Chondrocyte (in vitro differentiated cells): ENCODE measurements around the gene PPHLN1. TPM values are rescaled to one million over a fixed set of nuclear protein-coding genes. Genes with fewer than 3 reads are reported as not detected.

Experiments
- DNase-seq: peaks from one replicate; pipeline ENCODE4 v3.0.0; 2021; ENCODE audit warnings: mixed read lengths, low spot score
- H3K27ac Mint-ChIP-seq: one replicate; pipeline ENCODE4 v1.8.0; 2021; ENCODE audit warnings: mild to moderate bottlenecking, moderate library complexity, mixed read lengths; ENCODE audit not compliant: unreplicated experiment
- H3K27me3 Mint-ChIP-seq: 2 replicates; pipeline ENCODE4 v1.8.0; 2021; ENCODE audit warnings: low read depth, mixed read lengths
- H3K36me3 Mint-ChIP-seq: 2 replicates; pipeline ENCODE4 v1.8.0; 2021; ENCODE audit warnings: low read depth, mixed read lengths
- H3K4me1 Mint-ChIP-seq: 2 replicates; pipeline ENCODE4 v1.8.0; 2021; ENCODE audit warnings: low read depth, mild to moderate bottlenecking, mixed read lengths
- H3K4me3 Mint-ChIP-seq: one replicate; pipeline ENCODE4 v1.8.0; 2021; ENCODE audit warnings: mild to moderate bottlenecking, moderate library complexity, mixed read lengths; ENCODE audit not compliant: unreplicated experiment
- H3K9me3 Mint-ChIP-seq: 2 replicates; pipeline ENCODE4 v1.8.0; 2021; ENCODE audit warnings: low read depth, mixed read lengths
- total RNA-seq: library from RNA; stranded (reverse); gene quantifications from 3 replicates; pipeline ENCODE4 v1.2.1, GENCODE V29; 2021
- TF ChIP-seq, protein P1 (sequence below): fragments of 200-600 bp; sonication (generic); IDR thresholded peaks from 2 replicates; pipeline ENCODE4 v1.5.0; 2021; ENCODE audit warnings: antibody characterized with exemption, mild to moderate bottlenecking, moderate library complexity

Gene PPHLN1
- total RNA-seq, 1 donor from 2014 or later = 49.7 TPM

DNA sequence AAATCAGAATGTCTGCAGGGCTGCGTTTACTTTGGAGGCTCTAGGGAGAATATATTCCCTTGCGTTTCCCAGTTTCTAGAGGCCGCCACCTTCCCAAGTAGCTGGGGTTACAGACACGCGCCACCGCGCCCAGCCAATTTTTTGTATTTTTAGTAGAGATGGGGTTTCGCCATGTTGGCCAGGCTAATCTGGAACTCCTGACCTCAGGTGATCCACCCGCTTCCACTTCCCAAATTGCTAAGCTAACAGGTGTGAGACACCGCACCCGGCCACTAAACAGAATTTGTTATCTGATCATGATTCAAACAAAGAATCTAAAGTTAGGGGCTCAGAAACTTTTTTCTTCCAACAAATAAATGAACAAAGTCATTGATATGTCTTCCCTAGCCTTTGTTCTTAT lies 114.6 kb downstream of the PPHLN1 start:
- no peaks in the 10 kb centered on the region for H3K27me3 Mint-ChIP-seq
- peaks cover 10% of the 10 kb centered on the region for H3K36me3 Mint-ChIP-seq
- TF ChIP-seq, protein P1, sequence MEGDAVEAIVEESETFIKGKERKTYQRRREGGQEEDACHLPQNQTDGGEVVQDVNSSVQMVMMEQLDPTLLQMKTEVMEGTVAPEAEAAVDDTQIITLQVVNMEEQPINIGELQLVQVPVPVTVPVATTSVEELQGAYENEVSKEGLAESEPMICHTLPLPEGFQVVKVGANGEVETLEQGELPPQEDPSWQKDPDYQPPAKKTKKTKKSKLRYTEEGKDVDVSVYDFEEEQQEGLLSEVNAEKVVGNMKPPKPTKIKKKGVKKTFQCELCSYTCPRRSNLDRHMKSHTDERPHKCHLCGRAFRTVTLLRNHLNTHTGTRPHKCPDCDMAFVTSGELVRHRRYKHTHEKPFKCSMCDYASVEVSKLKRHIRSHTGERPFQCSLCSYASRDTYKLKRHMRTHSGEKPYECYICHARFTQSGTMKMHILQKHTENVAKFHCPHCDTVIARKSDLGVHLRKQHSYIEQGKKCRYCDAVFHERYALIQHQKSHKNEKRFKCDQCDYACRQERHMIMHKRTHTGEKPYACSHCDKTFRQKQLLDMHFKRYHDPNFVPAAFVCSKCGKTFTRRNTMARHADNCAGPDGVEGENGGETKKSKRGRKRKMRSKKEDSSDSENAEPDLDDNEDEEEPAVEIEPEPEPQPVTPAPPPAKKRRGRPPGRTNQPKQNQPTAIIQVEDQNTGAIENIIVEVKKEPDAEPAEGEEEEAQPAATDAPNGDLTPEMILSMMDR = no peak
- H3K27ac Mint-ChIP-seq = no peak overlapping the region
- no peak for DNase-seq
- H3K4me3 Mint-ChIP-seq = no peak overlapping the region
- H3K9me3 Mint-ChIP-seq = peaks cover 12% of the 10 kb centered on the region
- H3K4me1 Mint-ChIP-seq = no peaks in the 10 kb centered on the region

GRCh38 chr12:42442311-42442759 lies 116.4 kb downstream of the PPHLN1 start:
- H3K27ac Mint-ChIP-seq = no peak overlapping the region
- DNase-seq = no peak
- no peak overlapping the region for H3K4me3 Mint-ChIP-seq
- H3K36me3 Mint-ChIP-seq = peaks cover 8% of the 10 kb centered on the region
- H3K27me3 Mint-ChIP-seq = no peaks in the 10 kb centered on the region
- H3K4me1 Mint-ChIP-seq = peaks cover 13% of the 10 kb centered on the region
- TF ChIP-seq, protein P1 = no peak
- peaks cover 12% of the 10 kb centered on the region for H3K9me3 Mint-ChIP-seq

GRCh38 chr12:42442888-42443287 lies 116.9 kb downstream of the PPHLN1 start:
- H3K4me3 Mint-ChIP-seq = no peak overlapping the region
- peaks cover 8% of the 10 kb centered on the region for H3K36me3 Mint-ChIP-seq

GRCh38 chr12:42444192-42444943 lies 118.4 kb downstream of the PPHLN1 start:
- H3K9me3 Mint-ChIP-seq = peaks cover 12% of the 10 kb centered on the region
- H3K27ac Mint-ChIP-seq = no peak overlapping the region
- no peak for DNase-seq
- H3K4me3 Mint-ChIP-seq = no peak overlapping the region
- H3K36me3 Mint-ChIP-seq = peaks cover 8% of the 10 kb centered on the region
- H3K27me3 Mint-ChIP-seq = no peaks in the 10 kb centered on the region
- peaks cover 22% of the 10 kb centered on the region for H3K4me1 Mint-ChIP-seq
- TF ChIP-seq, protein P1 = no peak

More at GRCh38 chr12:42442888-42443287, 116.9 kb downstream of the PPHLN1 start:
- Mint-ChIP-seq H3K4me1 (peaks cover 18% of the 10 kb centered on the region), H3K27ac (no peak overlapping the region), H3K9me3 (peaks cover 12% of the 10 kb centered on the region), H3K27me3 (no peaks in the 10 kb centered on the region)
- no peak for DNase-seq
- TF ChIP-seq, protein P1 = no peak

GRCh38 chr12:42445891-42446290 lies 119.9 kb downstream of the PPHLN1 start:
- H3K27ac Mint-ChIP-seq = no peak overlapping the region
- H3K4me3 Mint-ChIP-seq = no peak overlapping the region
- peaks cover 12% of the 10 kb centered on the region for H3K9me3 Mint-ChIP-seq
- no peak for DNase-seq
- H3K36me3 Mint-ChIP-seq = peaks cover 8% of the 10 kb centered on the region
- no peaks in the 10 kb centered on the region for H3K27me3 Mint-ChIP-seq
- TF ChIP-seq, protein P1 = no peak
- peaks cover 36% of the 10 kb centered on the region for H3K4me1 Mint-ChIP-seq
